NCI-H748 (cell line): Measurements from ENCODE around the gene ABRACL.
"Not testable (repeated sequence)": the region's sequence is repeated elsewhere in the genome, so short reads cannot be mapped to it uniquely, and the experiment has no call there.

Experiments
- DNase-seq: peaks from one replicate; lab custom pipeline; 2025; ENCODE audit not compliant: unreplicated experiment; lab: John Stamatoyannopoulos, UW

Gene ABRACL

DNA sequence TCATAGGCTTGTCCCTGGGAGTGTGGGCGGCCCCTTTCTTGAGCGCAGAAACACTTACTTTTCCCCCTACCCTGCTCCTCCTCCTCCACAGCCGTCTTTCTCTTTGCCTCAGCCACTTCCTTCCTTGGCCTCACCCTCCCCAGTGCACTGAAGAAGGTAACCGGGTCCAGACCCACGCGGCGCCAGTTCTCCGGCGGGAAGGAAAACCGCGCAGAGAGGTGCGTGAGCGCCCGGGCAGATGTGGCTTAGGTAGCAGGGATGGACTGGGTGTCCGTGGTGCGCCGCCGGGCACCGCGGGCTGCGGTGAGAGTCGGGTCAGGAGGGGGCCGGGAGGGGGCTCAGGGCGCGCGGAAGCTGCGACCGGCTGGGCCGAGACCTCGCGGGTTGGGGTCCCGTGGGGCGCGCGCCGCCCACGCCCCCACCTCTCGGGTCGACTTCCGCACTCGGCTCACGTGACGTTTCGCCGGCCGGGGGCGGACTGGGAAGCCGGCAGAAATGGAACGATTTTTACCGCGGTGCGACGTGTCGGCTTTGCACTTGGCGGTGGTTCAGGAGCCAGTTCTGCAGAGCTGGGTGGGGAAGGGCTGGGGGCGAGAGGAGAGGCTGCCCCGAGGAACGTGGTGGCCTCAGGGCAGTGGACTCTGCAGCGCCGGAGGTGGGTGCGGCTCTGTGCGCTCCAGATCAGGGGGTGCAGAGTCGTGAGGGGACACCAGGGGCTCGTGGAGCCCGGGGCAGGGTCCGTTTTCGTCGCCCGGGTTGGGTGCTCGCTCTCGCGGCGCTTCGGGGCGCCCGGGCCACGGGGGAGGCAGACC lies at the start of gene ABRACL:
Gene ABRACL, plus strand, starts transcription at position 88 of the 812 bp plus-strand sequence. CDS start 5,416 bp downstream, outside the sequence.
- peak; percentile 80 for DNase-seq

- DNase-seq, result no peak
Measured at GRCh38 chr6:138979365-138979764, 49.2 kb upstream of the ABRACL start.

- DNase-seq, result no peak
Measured at GRCh38 chr6:138979813-138980668, 48.5 kb upstream of the ABRACL start.

DNA sequence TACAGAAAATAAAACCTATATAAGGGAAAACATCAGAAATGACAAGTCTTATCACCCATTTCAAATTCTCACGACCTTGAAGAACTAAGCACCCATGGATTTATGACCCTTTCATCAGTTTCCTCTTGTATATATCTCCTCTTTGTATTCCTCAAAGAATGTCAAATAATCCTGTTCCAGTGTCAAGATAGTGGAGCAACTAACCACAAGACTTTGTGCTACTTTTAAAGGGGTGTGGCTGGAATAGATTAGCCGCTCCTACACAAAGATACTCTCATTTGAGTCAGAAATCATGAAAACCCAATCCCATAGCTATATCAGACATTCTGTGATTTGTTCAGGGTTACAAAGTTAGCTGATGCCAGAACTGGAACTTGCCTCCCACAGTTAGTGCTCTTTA lies 47.1 kb upstream of the ABRACL start:
- no peak for DNase-seq

DNA sequence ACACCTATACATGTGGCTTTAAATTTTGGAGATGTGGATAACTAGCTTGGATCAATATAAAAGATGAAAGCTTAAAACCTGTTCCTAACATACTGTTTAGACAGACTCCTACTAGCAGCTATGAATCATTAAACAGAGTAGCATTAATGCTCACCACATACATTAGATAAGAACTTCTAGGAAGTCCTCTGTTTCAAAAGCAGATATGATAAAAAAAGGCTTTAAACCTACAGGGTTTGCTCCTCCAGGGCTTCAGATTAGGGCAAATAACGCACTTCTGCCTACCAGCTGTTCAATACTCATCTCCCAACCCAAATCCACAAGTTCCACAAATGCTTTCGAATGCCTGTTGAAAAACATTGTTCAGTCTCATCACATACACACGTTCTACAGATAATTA lies 42.0 kb upstream of the ABRACL start:
- no peak for DNase-seq

- no peak for DNase-seq
Measured at GRCh38 chr6:138987080-138987642, 41.4 kb upstream of the ABRACL start.

GRCh38 chr6:138987643-138988468 lies 40.7 kb upstream of the ABRACL start, which contains the start of gene REPS1:
TSS of gene REPS1 (minus strand) at chr6:138988253. CDS start at chr6:138987682, 571 bp downstream.
- DNase-seq, result peak; percentile 95

GRCh38 chr6:138988469-138988834 lies 40.1 kb upstream of the ABRACL start:
- peak; percentile 82 for DNase-seq

DNA sequence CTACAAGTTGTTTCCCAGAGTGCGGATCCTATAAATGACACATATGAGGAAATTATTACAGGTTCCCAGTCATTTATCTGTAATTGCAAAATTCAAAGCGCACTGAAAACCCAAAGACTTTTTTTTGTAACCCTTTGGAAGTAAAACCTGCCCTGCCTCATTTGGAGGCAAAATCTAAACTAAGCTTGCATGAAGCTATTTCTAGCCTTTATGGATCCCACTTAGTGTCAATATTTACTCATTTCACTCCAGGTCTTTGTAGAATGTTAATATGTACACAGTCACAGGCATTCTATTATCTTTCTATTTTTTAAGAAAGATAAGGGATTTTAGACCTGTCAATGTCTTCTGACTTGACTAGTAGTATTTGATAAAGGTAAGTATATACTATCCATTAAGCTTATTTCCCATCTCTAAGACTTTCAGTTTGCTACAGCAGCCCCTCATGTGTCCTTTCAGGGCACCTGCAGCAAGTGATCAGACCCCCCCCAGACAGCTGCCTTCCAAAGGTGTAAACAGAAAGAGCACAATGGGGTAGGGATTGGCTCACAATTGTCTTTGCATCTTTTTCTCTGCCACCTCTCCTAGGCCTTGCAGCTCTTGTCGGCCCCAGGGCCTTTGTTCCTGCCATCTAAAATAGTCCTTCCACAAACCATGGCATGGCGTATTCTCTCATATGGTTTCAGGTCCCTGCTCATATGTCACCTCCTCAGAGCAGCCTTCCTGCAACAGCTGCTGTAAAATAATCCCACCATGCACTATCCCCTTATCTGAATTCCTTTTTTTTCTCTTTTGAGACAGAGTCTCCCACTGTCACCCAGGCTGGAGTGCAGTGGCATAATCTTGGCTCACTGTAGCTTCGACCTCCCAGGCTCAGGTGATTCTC lies 39.2 kb upstream of the ABRACL start:
- DNase-seq, result peak; percentile 76

DNA sequence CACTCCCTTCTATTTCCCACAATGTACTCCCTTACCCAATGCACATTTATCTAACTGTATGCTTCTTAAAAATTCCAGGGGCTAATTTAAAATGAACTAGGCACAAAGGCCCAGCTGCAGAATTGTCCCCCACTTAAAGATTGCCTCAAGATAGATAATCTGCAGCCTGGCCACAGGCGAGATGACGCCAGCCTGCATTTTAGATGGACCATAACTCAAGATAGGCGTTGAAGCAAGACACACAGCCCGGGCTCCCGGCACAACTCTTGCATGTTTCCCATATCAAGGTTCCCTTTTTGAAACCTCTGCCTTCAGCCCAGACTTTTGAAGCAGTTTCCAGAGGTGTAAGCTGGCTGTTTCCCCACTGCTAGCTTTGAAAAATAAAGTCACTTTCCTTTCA lies 37.3 kb upstream of the ABRACL start:
- no peak for DNase-seq

DNA sequence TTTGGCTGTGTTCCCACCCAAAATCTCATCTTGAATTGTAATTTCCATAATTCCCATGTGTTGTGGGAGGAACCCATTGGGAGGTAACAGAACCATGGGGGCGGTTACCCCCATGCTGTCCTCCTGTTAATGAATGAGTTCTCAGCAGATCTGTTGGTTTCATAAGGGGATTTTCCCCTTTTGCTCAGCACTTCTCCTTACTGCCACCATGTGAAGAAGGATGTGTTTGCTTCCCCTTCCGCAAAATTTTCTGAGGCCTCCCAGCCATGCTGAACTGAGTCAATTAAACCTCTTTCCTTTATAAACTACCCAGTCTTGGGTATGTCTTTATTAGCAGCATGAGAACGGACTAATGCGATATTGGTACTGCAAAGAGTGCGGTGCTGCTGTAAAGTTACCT lies 35.6 kb upstream of the ABRACL start:
- DNase-seq, result not testable (repeated sequence)

DNA sequence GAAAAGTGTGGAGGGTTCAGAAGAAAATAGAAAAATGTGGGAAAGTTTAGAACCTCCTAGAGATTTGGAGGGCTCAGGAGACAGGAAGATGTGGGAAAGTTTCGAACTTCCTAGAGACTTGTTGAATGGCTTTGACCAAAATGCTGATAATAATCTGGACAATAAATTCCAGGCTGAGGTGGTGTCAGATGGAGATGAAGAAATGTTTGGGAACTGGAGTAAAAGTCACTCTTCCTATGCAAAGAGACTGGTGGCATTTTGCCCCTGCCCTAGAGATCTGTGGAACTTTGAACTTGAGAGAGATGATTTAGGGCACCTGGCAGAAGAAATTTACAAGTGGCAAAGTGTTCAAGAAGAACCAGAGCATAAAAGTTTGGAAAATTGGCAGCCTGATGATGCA lies 35.1 kb upstream of the ABRACL start:
- not testable (repeated sequence) for DNase-seq

GRCh38 chr6:138996524-138996923 lies 32.0 kb upstream of the ABRACL start:
- DNase-seq, result no peak

GRCh38 chr6:138997136-138997535 lies 31.4 kb upstream of the ABRACL start:
- no peak for DNase-seq

- peak; percentile 39 for DNase-seq
Measured at GRCh38 chr6:138999949-139000725, 28.4 kb upstream of the ABRACL start.

- DNase-seq, result no peak
Measured at GRCh38 chr6:139003751-139004150, 24.8 kb upstream of the ABRACL start.

DNA sequence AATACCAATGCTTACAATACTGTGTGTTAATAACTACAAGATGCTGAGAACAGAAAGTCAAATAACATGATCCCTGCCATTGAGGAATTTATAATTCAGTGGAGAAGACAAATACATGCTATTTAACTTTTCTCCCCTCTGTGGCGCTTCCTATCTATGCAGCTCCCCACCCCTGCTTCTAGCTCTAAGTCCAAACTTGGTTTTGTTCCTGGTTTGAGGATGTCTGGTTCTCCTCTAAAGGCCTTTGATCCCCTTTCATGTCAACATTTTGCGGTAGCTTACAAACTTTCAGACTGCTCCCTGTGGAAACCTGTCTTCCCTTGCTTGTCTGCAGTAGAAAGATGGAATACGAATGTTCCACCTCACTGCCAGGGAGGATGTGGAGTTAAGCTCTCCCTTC lies 22.1 kb upstream of the ABRACL start:
- no peak for DNase-seq

DNA sequence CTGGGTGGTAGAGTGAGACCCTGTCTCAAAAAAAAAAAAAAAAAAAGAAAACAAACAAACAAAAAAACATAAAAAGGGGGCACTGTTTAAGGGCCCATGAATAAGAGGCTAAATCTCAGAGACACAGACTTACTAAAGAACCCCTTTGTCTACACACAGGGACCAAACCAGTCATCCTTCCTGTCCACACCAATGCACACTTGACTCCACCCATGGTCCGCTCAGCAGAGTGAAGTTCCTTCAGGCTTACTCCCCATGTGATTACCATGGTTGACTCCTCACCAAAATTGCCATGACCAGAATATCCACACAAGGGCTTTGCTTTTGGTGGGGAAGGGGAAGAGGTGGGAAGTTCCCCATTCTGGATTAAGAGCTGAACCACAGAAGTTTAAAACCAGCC lies 21.1 kb upstream of the ABRACL start:
- no peak for DNase-seq

- DNase-seq, result no peak
Measured at GRCh38 chr6:139008117-139008516, 20.4 kb upstream of the ABRACL start.
